WERI-Rb-1 (cell line): ENCODE data around the gene TBXAS1.

ENCODE experiments used
- DNase-seq: peaks from one replicate; pipeline ENCODE4 v3.0.0-alpha.2; 2020
- H3K27ac ChIP-seq: fragments of 250-450 bp; sonication (Bioruptor Pico); 2 replicates; pipeline ENCODE4 v1.5.1; 2020; ENCODE audit warnings: mild to moderate bottlenecking, moderate library complexity
- H3K27me3 ChIP-seq: fragments of 250-450 bp; sonication (Bioruptor Pico); 2 replicates; pipeline ENCODE4 v1.5.1; 2021; ENCODE audit warnings: mild to moderate bottlenecking, low read depth, moderate library complexity; ENCODE audit not compliant: insufficient read depth, severe bottlenecking
- H3K36me3 ChIP-seq: fragments of 250-450 bp; sonication (Bioruptor Pico); 2 replicates; pipeline ENCODE4 v1.5.1; 2020; ENCODE audit warnings: mild to moderate bottlenecking, moderate library complexity
- H3K4me3 ChIP-seq: 2 replicates; pipeline ENCODE4 v1.5.1; 2011; ENCODE audit warnings: low read depth, mild to moderate bottlenecking, control low read depth, low read length
- H3K9me3 ChIP-seq: fragments of 250-450 bp; sonication (Bioruptor Pico); 2 replicates; pipeline ENCODE4 v1.5.1; 2021; ENCODE audit warnings: mild to moderate bottlenecking, moderate library complexity; ENCODE audit not compliant: severe bottlenecking
- TF ChIP-seq, protein P1 (sequence below): IDR thresholded peaks from 2 replicates; pipeline ENCODE4 v1.5.1; 2011; ENCODE audit warnings: low read depth, mild to moderate bottlenecking, control low read depth, inconsistent platforms, low read length

The TBXAS1 gene

DNA sequence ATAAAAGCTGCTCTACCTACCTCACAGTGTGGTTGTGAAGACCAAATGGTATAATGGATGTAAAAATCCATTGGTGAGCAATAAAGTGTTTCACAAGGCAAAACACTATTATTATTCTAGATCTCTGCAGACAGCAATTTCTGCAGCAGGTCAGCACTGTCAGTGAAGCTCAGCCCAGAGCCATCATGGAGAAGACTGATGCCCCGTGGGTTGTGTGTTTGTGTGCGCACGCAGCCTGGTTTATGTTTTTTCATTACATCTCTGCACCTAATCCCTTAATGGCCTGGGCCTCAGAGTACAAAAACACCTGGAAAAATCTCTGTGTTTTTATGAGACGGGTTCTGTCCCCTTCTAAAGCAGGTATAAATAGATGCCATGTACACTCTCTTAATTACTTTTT is 169.5 kb downstream of the TBXAS1 start:
- TF ChIP-seq, protein P1, sequence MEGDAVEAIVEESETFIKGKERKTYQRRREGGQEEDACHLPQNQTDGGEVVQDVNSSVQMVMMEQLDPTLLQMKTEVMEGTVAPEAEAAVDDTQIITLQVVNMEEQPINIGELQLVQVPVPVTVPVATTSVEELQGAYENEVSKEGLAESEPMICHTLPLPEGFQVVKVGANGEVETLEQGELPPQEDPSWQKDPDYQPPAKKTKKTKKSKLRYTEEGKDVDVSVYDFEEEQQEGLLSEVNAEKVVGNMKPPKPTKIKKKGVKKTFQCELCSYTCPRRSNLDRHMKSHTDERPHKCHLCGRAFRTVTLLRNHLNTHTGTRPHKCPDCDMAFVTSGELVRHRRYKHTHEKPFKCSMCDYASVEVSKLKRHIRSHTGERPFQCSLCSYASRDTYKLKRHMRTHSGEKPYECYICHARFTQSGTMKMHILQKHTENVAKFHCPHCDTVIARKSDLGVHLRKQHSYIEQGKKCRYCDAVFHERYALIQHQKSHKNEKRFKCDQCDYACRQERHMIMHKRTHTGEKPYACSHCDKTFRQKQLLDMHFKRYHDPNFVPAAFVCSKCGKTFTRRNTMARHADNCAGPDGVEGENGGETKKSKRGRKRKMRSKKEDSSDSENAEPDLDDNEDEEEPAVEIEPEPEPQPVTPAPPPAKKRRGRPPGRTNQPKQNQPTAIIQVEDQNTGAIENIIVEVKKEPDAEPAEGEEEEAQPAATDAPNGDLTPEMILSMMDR, result no peak
- no peak overlapping the region for H3K27ac ChIP-seq
- no peak for DNase-seq

DNA sequence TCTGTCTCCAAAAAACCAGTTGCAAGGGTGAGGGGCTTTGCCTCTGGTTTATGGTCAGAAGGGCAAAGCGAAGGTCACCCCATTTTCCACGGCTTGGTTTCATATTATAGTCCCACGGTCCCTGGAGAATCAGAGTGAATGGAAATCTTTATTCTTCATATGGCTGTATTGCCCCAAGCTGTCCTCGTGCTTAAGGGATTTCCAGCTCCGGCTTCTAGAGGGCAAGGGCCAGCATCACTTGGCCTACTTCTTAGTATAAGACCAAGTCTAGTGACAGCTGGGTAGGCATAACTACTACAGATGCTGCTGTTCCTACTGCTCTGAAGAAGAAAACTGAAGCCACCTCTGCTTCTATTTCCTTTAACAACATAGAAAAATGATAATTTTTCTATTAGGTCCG is 170.5 kb downstream of the TBXAS1 start:
- no peaks in the 10 kb centered on the region for H3K9me3 ChIP-seq

More for the DNA sequence above, 169.5 kb downstream of the TBXAS1 start:
- H3K4me3 ChIP-seq, result no peak overlapping the region
- H3K9me3 ChIP-seq, result no peaks in the 10 kb centered on the region
- no peaks in the 10 kb centered on the region for H3K27me3 ChIP-seq
- no peaks in the 10 kb centered on the region for H3K36me3 ChIP-seq

DNA sequence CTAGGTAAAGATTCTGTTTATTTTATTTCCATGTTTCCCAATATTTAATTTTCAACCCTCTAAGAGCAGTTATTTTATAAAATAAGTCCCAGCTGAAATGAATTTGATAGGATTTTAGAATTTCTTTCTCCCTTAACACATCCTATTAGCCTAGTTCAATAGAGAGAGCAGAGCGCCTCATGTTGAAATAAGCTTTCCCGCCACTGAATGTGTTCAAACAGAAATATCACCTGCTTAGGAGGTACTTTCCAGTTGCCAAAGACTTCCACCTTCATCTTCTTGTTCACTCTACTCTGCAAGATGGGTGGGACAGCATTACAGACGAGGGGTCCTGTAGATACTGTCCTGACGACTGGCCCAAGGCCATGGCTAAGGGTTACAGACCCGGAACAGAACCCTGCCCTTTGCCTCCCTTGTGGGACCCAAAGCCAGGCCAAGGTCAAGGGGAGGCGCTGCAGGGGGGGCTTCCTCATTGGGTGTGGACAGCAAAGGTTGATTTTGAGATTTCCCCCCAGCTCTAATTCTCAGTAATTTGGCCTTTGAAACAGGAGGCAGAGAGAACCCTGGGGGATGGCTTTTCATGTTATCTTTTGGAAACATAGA is 171.7 kb downstream of the TBXAS1 start:
- TF ChIP-seq, protein P1, result no peak
- H3K27me3 ChIP-seq, result no peaks in the 10 kb centered on the region
- no peak overlapping the region for H3K4me3 ChIP-seq
- no peak overlapping the region for H3K27ac ChIP-seq
- no peaks in the 10 kb centered on the region for H3K9me3 ChIP-seq
- DNase-seq, result no peak
- no peaks in the 10 kb centered on the region for H3K36me3 ChIP-seq

More for the DNA sequence above, 170.5 kb downstream of the TBXAS1 start:
- TF ChIP-seq, protein P1, result no peak
- no peak overlapping the region for H3K27ac ChIP-seq
- H3K4me3 ChIP-seq, result no peak overlapping the region
- no peaks in the 10 kb centered on the region for H3K36me3 ChIP-seq
- peak; percentile 55 for DNase-seq
- H3K27me3 ChIP-seq, result no peaks in the 10 kb centered on the region

- peak; percentile 63 for DNase-seq
- H3K36me3 ChIP-seq, result no peaks in the 10 kb centered on the region
- no peaks in the 10 kb centered on the region for H3K27me3 ChIP-seq
- TF ChIP-seq, protein P1, result peak; percentile 55; the same call in 1 of the 2 replicates
- H3K4me3 ChIP-seq, result no peak overlapping the region
- H3K9me3 ChIP-seq, result no peaks in the 10 kb centered on the region
- H3K27ac ChIP-seq, result no peak overlapping the region
Measured at GRCh38 chr7:140003913-140004382, 174.9 kb downstream of the TBXAS1 start.

GRCh38 chr7:140004672-140005071 is 175.6 kb downstream of the TBXAS1 start:
- TF ChIP-seq, protein P1, result no peak
- no peak for DNase-seq
- Histone ChIP-seq H3K4me3 (no peak overlapping the region), H3K9me3 (no peaks in the 10 kb centered on the region), H3K36me3 (no peaks in the 10 kb centered on the region), H3K27ac (no peak overlapping the region), H3K27me3 (no peaks in the 10 kb centered on the region)

DNA sequence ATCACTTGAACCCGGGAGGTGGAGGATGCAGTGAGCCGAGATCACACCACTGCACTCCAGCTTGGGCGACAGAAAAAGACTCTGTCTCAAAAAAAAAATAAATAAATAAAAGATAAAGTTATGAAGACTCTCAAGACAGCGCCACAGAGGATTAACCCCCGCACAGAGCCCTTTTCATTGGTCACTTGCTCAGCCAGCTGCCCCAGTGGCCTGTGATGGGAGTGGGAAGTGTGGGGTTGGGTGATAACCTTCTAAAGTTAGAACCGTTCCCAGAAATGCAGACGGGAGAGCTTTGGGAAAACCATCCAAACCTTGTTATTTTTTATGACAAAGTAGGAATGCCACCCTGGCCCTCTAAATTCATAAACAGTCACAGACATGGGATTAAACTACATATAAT is 176.3 kb downstream of the TBXAS1 start:
- no peaks in the 10 kb centered on the region for H3K27me3 ChIP-seq
- no peaks in the 10 kb centered on the region for H3K36me3 ChIP-seq
- H3K9me3 ChIP-seq, result no peaks in the 10 kb centered on the region
- no peak for DNase-seq
- H3K4me3 ChIP-seq, result no peak overlapping the region
- no peak overlapping the region for H3K27ac ChIP-seq
- TF ChIP-seq, protein P1, result no peak
